OCI-LY1 (cell line): Measurements from ENCODE around the gene MYMX.

Experiments used
- H2AFZ ChIP-seq: fragments of 200-600 bp; sonication (generic), shearing (Covaris generic); 2 replicates; pipeline ENCODE4 v1.6.0; 2014; ENCODE audit warnings: antibody characterized with exemption, mild to moderate bottlenecking, low read length
- H3F3A ChIP-seq: fragments of 200-600 bp; sonication (generic), shearing (Covaris generic); 2 replicates; pipeline ENCODE4 v1.6.0; 2014; ENCODE audit warnings: mild to moderate bottlenecking, antibody characterized with exemption, low read length, moderate library complexity; ENCODE audit not compliant: insufficient read depth
- H3K27ac ChIP-seq: fragments of 200-600 bp; sonication (generic); 2 replicates; pipeline ENCODE4 v1.5.1; 2014; ENCODE audit warnings: low read length, mixed run types, mild to moderate bottlenecking, low read depth; ENCODE audit not compliant: poor library complexity, severe bottlenecking
- H3K27me3 ChIP-seq: fragments of 200-600 bp; sonication (generic); 2 replicates; pipeline ENCODE4 v1.6.0; 2014; ENCODE audit warnings: antibody characterized with exemption, mild to moderate bottlenecking, low read length, moderate library complexity; ENCODE audit not compliant: insufficient read depth
- H3K36me3 ChIP-seq: fragments of 200-600 bp; sonication (generic); 2 replicates; pipeline ENCODE4 v1.6.1; 2014; ENCODE audit warnings: mild to moderate bottlenecking, antibody characterized with exemption, low read length, moderate library complexity, mixed read lengths; ENCODE audit not compliant: insufficient read depth
- H3K4me1 ChIP-seq: fragments of 200-600 bp; sonication (generic); 2 replicates; pipeline ENCODE4 v1.5.1; 2014; ENCODE audit warnings: mild to moderate bottlenecking, low read length, moderate library complexity; ENCODE audit not compliant: insufficient read depth, severe bottlenecking
- H3K4me2 ChIP-seq: fragments of 200-600 bp; sonication (generic), shearing (Covaris generic); 2 replicates; pipeline ENCODE4 v1.6.1; 2014; ENCODE audit warnings: low read length
- H3K4me3 ChIP-seq: fragments of 200-600 bp; sonication (generic); 2 replicates; pipeline ENCODE4 v1.5.1; 2014; ENCODE audit warnings: low read length, low read depth, mild to moderate bottlenecking, mixed read lengths; ENCODE audit not compliant: poor library complexity, severe bottlenecking
- H3K79me2 ChIP-seq: fragments of 200-600 bp; shearing (Covaris generic); 2 replicates; pipeline ENCODE4 v1.6.1; 2016; ENCODE audit warnings: mixed run types, low read length, mixed read lengths; ENCODE audit not compliant: insufficient read depth
- H3K9ac ChIP-seq: fragments of 200-600 bp; sonication (generic), shearing (Covaris generic); 2 replicates; pipeline ENCODE4 v1.6.1; 2014; ENCODE audit warnings: mild to moderate bottlenecking, low read length, mixed read lengths
- H3K9me2 ChIP-seq: fragments of 200-600 bp; sonication (generic), shearing (Covaris generic); 2 replicates; pipeline ENCODE4 v1.6.1; 2014; ENCODE audit warnings: low read depth, mild to moderate bottlenecking, low read length, mixed read lengths
- H3K9me3 ChIP-seq: fragments of 200-600 bp; shearing (Covaris generic); 2 replicates; pipeline ENCODE4 v1.6.1; 2014; ENCODE audit warnings: low read length, mixed read lengths
- H4K20me1 ChIP-seq: fragments of 200-600 bp; sonication (generic), shearing (Covaris generic); 2 replicates; pipeline ENCODE4 v1.6.0; 2016; ENCODE audit warnings: mild to moderate bottlenecking, low read length; ENCODE audit not compliant: insufficient read depth
- EZH2 ChIP-seq: fragments of 200-600 bp; sonication (generic), shearing (Covaris generic); IDR thresholded peaks from 2 replicates; pipeline ENCODE4 v1.8.0; 2017; ENCODE audit warnings: borderline replicate concordance, mixed run types, mild to moderate bottlenecking, antibody characterized with exemption, low read length, moderate library complexity, mixed read lengths
- TF ChIP-seq, protein P1 (sequence below): fragments of 200-600 bp; sonication (generic), shearing (Covaris generic); IDR thresholded peaks from 2 replicates; pipeline ENCODE4 v1.5.1; 2017; ENCODE audit warnings: mild to moderate bottlenecking, antibody characterized with exemption, low read length, moderate library complexity, mixed read lengths

MYMX gene

DNA sequence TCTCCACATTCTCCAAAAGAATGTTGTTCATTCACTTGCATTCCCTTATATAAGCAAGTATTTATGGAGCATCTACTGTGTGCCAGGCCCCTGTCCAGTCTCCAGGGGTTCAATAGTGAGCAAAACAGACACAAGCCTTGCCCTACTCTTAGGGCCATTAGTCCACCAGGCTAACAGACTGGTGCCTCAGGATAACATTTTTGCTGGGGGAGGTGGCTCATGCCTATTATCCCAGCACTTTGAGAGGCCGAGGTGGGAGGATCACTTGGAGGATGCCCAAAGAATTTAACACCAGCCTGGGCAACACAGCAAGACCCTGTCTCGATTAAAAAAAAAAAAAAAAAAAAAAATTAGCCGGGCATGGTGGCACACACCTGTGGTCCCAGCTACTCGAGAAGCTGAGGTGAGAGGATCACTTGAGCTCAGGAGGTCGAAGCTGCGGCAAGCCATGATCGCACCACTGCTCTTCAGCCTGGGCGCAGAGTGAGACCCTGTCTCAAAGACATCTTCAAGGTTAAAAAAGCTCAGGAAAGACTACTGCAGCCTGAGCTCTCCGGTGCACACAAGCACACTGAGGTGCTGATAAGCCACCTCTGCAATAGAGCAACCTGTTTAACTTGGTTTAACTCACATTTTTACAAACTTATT is 38.2 kb upstream of the MYMX start:
- H3K4me2 ChIP-seq = no peak overlapping the region
- H4K20me1 ChIP-seq = no peaks in the 10 kb centered on the region
- no peak overlapping the region for H3K9ac ChIP-seq
- no peak for TF ChIP-seq EZH2
- TF ChIP-seq, protein P1, sequence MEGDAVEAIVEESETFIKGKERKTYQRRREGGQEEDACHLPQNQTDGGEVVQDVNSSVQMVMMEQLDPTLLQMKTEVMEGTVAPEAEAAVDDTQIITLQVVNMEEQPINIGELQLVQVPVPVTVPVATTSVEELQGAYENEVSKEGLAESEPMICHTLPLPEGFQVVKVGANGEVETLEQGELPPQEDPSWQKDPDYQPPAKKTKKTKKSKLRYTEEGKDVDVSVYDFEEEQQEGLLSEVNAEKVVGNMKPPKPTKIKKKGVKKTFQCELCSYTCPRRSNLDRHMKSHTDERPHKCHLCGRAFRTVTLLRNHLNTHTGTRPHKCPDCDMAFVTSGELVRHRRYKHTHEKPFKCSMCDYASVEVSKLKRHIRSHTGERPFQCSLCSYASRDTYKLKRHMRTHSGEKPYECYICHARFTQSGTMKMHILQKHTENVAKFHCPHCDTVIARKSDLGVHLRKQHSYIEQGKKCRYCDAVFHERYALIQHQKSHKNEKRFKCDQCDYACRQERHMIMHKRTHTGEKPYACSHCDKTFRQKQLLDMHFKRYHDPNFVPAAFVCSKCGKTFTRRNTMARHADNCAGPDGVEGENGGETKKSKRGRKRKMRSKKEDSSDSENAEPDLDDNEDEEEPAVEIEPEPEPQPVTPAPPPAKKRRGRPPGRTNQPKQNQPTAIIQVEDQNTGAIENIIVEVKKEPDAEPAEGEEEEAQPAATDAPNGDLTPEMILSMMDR = no peak
- no peaks in the 10 kb centered on the region for H3F3A ChIP-seq
- no peaks in the 10 kb centered on the region for H3K9me3 ChIP-seq
- H3K4me3 ChIP-seq = no peak overlapping the region
- H3K27me3 ChIP-seq = 0 out of 2 replicates have a peak, but pooled peaks cover 11% of the 10 kb centered on the region
- H3K36me3 ChIP-seq = no peaks in the 10 kb centered on the region
- H3K79me2 ChIP-seq = no peaks in the 10 kb centered on the region
- no peak overlapping the region for H3K27ac ChIP-seq
- no peaks in the 10 kb centered on the region for H3K9me2 ChIP-seq
- no peak overlapping the region for H2AFZ ChIP-seq
- peaks cover 6% of the 10 kb centered on the region for H3K4me1 ChIP-seq

DNA sequence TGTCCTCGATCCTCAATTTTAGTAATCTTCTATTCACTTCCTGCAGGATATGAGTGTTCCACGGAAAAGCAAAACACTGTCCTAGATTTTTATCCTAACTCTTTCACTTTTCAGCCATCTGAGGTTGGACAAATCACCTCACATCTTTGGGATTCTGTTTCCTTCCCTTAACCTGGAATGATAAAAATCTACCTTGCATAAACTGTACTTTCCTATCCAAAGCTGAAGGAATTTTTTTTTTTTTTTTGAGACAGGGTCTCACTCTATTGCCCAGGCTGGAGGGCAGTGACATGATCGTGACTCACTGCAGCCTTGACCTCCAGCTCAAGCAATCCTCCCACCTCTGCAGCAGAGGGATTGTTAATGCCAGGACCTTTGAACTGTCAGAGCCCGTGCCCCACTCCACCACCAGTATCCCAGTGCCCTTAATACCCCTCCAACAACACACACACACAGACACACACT is 37.6 kb upstream of the MYMX start:
- no peak overlapping the region for H3K27ac ChIP-seq
- no peak overlapping the region for H3K4me2 ChIP-seq
- H3F3A ChIP-seq = no peaks in the 10 kb centered on the region
- H3K9me3 ChIP-seq = no peaks in the 10 kb centered on the region
- H3K9ac ChIP-seq = no peak overlapping the region
- no peaks in the 10 kb centered on the region for H4K20me1 ChIP-seq
- H3K79me2 ChIP-seq = no peaks in the 10 kb centered on the region
- peaks cover 11% of the 10 kb centered on the region; the same call in 1 of the 2 replicates for H3K27me3 ChIP-seq
- H3K4me1 ChIP-seq = peaks cover 6% of the 10 kb centered on the region
- H3K36me3 ChIP-seq = no peaks in the 10 kb centered on the region
- no peaks in the 10 kb centered on the region for H3K9me2 ChIP-seq
- H3K4me3 ChIP-seq = no peak overlapping the region
- TF ChIP-seq, protein P1 = no peak
- TF ChIP-seq EZH2 = no peak
- no peak overlapping the region for H2AFZ ChIP-seq

DNA sequence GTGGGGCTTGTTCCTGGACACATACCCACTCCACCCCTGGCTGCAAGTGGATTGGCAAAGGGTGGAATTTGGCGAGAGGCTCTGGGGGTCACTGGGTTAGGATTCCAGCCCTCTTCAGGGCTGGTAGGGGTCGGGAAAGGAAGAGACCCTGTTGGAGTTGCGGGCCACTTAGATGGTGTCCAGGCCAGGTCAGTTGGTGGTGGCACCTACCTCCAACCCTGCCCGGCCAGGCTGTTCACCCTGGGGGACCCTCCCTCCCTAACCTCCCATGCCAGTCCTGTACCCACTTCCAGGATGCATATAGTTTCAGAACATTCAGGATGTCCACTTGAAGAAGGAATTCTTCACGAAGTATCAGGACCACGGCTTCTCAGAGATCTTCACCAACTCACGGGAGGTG is 37.1 kb upstream of the MYMX start:
- Histone ChIP-seq H4K20me1 (no peaks in the 10 kb centered on the region), H3K9me2 (no peaks in the 10 kb centered on the region), H3K27ac (no peak overlapping the region), H3K4me3 (no peak overlapping the region), H2AFZ (no peak overlapping the region), H3K79me2 (no peaks in the 10 kb centered on the region), H3K9ac (no peak overlapping the region), H3K36me3 (no peaks in the 10 kb centered on the region), H3K27me3 (peaks cover 15% of the 10 kb centered on the region; the same call in 1 of the 2 replicates), H3K9me3 (no peaks in the 10 kb centered on the region), H3K4me1 (peaks cover 6% of the 10 kb centered on the region), H3K4me2 (no peak overlapping the region), H3F3A (no peaks in the 10 kb centered on the region)
- TF ChIP-seq EZH2 = no peak
- TF ChIP-seq, protein P1 = no peak
